Omental fat pad (tissue), 4 donors: ENCODE data around the gene GLB1L. TPM values are rescaled to one million over a fixed set of nuclear protein-coding genes. Genes with fewer than 3 reads are reported as not detected.
A peak's percentile ranks its signal among the peaks of the same experiment; 100 is the strongest.

Source experiments
- ATAC-seq: fragments of 150-250 bp; one replicate; pipeline ENCODE4 v1.9.1; 2016; ENCODE audit warnings: mild to moderate bottlenecking, moderate library complexity; ENCODE audit not compliant: low FRiP score
- DNase-seq: peaks from one replicate; pipeline ENCODE4 v3.0.0-alpha.2; 2019; ENCODE audit warnings: low spot score
- total RNA-seq, 4 donors: library from RNA; depleted of rRNA; stranded (reverse); fragments of >200 nt; gene quantifications; one replicate each; pipeline ENCODE4 v1.1.0, GENCODE V29; 2016
- TF ChIP-seq, protein P1 (sequence below), 3 donors: fragments of 450-650 bp; IDR thresholded peaks; one replicate each; pipeline ENCODE4 v1.5.1; 2016 to 2017; ENCODE audit warnings: antibody characterized with exemption in 3 of 3, mild to moderate bottlenecking in 3 of 3, moderate library complexity in 2 of 3

Gene GLB1L
- total RNA-seq, 4 donors from 2014 or later = 9.0 to 21.9 (median 12.3) TPM

DNA sequence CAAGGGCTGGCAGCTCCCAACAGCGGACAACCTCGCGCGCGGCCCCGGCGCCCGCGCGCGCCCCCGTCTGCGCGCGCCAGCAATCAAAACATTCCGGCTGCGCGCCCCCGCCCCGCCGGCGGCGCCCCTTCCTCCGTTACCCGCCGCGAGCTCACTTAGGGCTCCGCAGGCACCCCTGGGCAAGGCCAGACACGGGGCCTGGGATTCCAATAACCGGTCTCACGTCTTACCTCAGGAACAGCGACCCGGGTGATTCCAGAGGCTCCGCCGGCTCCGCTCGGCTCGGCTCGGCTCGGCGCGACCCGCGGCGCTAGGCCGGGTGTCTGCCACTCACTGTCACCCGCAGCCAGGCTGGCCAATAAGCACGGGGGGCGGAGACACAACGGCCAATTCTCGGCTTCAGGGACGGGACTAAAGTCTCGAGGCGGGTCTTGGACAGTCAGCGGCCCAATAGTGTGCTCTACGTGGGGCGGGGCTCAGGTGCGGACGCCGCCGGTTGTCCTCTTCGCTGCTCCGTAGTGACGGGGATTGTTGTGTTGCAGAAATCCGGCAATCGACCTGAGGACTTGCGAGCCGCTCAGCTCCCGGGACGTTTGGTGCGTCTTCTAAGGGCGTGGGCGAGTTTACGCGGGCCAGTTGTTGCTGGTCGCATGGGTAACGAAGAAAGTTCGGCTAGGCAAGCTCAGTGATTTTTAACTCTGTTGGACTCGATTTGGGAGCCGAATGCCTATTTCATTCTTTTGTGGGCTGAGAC, 15.8 kb downstream of the GLB1L start, which contains the start of the genes ANKZF1 and ATG9A:
Gene ANKZF1 (plus strand): TSS at position 502 of the 754 bp plus-strand sequence. CDS start 452 bp downstream, outside the sequence.
Gene ATG9A (minus strand): TSS at position 332 of the 754 bp plus-strand sequence. CDS start 1,612 bp downstream, outside the sequence.
- DNase-seq (peak; percentile 86), ATAC-seq (peak; percentile 98)
- TF ChIP-seq, protein P1, sequence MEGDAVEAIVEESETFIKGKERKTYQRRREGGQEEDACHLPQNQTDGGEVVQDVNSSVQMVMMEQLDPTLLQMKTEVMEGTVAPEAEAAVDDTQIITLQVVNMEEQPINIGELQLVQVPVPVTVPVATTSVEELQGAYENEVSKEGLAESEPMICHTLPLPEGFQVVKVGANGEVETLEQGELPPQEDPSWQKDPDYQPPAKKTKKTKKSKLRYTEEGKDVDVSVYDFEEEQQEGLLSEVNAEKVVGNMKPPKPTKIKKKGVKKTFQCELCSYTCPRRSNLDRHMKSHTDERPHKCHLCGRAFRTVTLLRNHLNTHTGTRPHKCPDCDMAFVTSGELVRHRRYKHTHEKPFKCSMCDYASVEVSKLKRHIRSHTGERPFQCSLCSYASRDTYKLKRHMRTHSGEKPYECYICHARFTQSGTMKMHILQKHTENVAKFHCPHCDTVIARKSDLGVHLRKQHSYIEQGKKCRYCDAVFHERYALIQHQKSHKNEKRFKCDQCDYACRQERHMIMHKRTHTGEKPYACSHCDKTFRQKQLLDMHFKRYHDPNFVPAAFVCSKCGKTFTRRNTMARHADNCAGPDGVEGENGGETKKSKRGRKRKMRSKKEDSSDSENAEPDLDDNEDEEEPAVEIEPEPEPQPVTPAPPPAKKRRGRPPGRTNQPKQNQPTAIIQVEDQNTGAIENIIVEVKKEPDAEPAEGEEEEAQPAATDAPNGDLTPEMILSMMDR (IDR thresholded peaks at IDR 0.05) = no peak

DNA sequence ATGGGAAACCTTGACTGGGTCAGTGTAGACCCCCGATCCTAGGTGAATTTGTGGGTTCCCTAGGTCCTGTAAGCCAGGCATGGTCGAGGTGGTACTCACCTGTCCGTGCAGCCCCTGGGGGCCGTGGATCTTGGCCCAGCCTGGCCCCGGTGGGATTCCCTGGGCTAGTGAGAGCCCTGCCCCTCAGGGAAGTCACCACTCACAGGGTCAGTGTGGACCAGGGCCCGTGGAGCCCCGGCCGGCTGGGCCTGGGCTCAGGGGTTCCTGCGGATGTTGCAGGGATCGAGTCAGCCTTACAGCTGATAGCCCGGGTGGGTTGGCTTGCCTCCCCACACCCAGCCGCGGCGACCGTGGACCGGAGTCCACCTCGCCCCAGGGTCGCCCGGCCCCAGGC, 16.3 kb downstream of the GLB1L start:
- peak; percentile 17 for ATAC-seq
- TF ChIP-seq, protein P1 (IDR thresholded peaks at IDR 0.05) = no peak
- no peak for DNase-seq

DNA sequence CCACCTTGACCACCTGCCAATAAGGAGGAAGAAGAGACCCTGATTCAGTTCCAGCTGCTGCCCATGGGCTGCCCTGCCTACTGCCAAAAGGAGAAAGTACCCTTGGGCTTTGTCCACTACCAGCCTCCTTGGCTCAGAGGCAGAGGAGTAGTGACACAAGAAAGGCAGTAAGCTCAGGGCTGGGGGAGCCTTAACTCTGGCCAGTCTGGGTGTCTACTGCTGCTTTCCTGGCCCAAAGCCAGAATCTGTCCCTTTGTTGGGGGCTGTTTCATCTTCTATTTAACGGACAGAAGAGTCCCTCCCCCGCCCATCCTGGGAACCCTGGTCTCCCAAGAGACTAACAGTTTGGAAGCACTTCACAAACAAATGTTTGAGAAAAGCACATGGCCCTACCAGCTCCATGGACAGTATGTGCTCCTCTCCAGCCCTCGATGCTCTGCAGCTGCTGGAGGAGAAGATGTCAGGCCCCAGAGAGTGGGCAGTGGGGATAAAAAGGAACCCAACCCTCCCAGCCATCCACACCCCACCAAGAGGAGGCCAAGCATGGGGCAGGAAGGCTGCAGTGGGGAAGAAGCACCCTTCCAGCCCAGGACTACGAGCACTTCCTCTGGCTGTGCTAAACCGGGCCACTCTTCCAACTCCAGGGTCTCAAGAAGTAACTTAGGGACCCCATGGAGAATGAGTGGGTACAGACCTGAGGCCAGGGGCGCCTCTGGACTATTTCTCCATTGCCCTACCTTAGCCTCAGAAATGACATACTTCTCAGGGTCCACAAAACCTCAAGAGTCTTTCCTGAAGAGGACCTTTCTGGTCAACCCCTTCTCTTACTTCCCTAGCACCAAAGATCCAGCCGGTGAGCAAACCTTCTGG, 17.0 kb downstream of the GLB1L start:
- TF ChIP-seq, protein P1 (IDR thresholded peaks at IDR 0.05) = no peak
- DNase-seq (no peak), ATAC-seq (no peak)

- DNase-seq = no peak
- no peak for ATAC-seq
- TF ChIP-seq, protein P1 (IDR thresholded peaks at IDR 0.05) = no peak
Measured at GRCh38 chr2:219225350-219225749, 19.9 kb downstream of the GLB1L start.

DNA sequence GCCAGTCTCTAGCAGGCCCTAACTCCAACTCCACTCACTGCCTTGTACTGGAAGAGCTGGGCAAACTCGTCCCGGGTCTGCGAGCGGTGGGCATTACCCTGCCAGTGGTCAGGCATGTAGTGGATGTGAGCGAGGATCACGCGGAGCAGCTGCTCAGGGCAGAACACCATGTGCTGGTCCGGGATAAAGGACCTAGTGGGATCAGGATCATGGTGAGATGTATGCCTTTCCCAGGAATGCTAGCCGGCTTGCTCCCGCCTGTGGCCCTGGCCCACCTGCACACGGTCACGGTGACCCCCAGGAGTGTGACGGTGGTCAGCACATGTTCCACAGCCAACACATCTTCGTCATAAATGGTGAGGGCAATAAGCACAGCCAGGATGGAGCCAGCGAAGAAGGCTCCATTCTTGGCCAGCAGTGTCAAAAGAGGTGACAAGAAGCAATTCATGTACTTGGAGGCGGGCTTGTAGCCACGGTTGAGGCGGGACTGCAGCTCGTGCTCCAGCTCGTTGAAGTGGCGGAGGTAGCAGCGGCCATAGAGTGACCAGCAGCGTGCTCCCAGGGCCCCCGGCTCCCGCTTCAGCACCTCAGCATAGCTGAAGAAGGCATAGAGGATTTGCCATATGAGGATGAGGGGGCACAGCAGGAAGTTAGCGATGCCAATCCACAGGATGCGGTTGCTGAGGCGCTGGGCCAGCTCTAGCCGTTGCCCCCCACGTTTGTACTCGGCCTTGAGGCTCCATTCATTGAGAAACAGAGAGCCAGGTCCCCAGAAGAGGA, 21.2 kb downstream of the GLB1L start:
- ATAC-seq (no peak), DNase-seq (no peak)
- TF ChIP-seq, protein P1 (IDR thresholded peaks at IDR 0.05) = no peak

- ATAC-seq (no peak), DNase-seq (no peak)
- TF ChIP-seq, protein P1 (IDR thresholded peaks at IDR 0.05) = no peak
Measured at GRCh38 chr2:219221957-219222518, 23.2 kb downstream of the GLB1L start.
